HL-60 (cell line): ENCODE results near the gene ALPI.
"Not testable (repeated sequence)": the region's sequence is repeated elsewhere in the genome, so short reads cannot be mapped to it uniquely, and the experiment has no call there.

Source experiments
- DNase-seq, 2 experiments: peaks; one replicate each; pipeline ENCODE4 v3.0.0-alpha.2; 2010 to 2020; ENCODE audit warnings: low read depth in 1 of 2, low spot score in 1 of 2
- H3K27ac ChIP-seq: fragments of 250-450 bp; sonication (Bioruptor Pico); replicated peaks from 2 replicates; pipeline ENCODE4 v1.5.1; 2020; ENCODE audit warnings: mild to moderate bottlenecking, moderate library complexity
- H3K27me3 ChIP-seq: fragments of 250-450 bp; sonication (Bioruptor Pico); 2 replicates; pipeline ENCODE4 v1.5.1; 2021; ENCODE audit warnings: mild to moderate bottlenecking, moderate library complexity; ENCODE audit not compliant: insufficient read depth, poor library complexity, severe bottlenecking
- H3K4me3 ChIP-seq: replicated peaks from 2 replicates; pipeline ENCODE4 v1.5.1; 2011; ENCODE audit warnings: mild to moderate bottlenecking, control low read depth, low read length; ENCODE audit not compliant: insufficient read depth
- GABPA ChIP-seq: IDR thresholded peaks from 2 replicates; pipeline ENCODE4 v1.6.1; 2012; ENCODE audit warnings: low read depth
- POLR2AphosphoS5 ChIP-seq: IDR thresholded peaks from 2 replicates; pipeline ENCODE4 v1.6.1; 2012; ENCODE audit warnings: low read depth
- SPI1 ChIP-seq: IDR thresholded peaks from 2 replicates; pipeline ENCODE4 v1.6.1; 2012; ENCODE audit warnings: low read depth, mild to moderate bottlenecking, borderline replicate concordance
- TF ChIP-seq, protein P1 (sequence below): IDR thresholded peaks from one replicate; pipeline ENCODE4 v1.5.1; 2011; ENCODE audit warnings: low read length, control low read depth, inconsistent platforms; ENCODE audit not compliant: insufficient read depth
- TF ChIP-seq, protein P2 (sequence below): IDR thresholded peaks from 2 replicates; pipeline ENCODE4 v1.6.1; 2012; ENCODE audit warnings: low read depth; ENCODE audit not compliant: insufficient replicate concordance

The ALPI gene

DNA sequence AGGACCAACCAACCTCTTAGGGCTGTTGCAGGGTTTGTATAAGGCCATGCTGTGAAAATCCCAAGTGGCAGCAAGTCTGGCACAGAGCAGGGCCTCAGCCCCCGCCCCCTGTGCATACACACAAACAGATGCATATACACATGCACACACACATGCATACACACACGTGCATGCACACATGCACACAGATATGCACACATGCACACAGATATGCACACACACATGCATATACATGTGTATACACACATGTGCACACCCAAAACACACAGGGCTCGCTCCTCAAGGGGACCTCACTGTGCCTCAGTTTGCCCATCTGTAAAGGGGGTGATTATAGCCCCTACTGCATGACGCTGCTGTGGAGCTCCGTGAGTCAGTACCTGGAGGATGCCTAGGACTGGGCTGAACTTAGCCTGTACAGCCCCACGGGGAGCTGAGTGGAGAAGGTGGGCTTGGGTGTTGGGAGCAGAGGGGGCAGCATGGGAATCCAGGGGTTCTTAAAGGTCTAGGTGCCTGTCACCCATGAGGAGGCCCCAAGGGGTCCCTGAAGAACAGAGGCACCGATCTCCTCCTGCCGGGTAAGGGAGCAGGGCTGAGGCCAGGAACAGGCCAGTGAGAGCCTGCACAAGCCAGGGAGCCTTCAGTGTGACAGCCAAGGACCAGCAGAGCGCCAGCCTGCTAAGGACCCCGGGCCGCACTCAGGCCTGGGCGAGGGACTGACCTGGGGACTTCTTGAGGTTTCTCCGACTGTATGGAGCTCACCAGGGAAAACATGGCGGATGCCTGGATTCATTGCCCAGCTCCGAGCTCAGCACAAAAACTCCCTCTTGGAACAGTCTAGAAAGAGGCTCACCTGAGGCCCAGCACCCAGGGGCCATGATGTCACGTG is 24.0 kb upstream of the ALPI start:
- Histone ChIP-seq H3K27ac (no peak overlapping the region), H3K4me3 (no peak overlapping the region), H3K27me3 (no peaks in the 10 kb centered on the region)
- no peak for TF ChIP-seq GABPA
- TF ChIP-seq, protein P1, sequence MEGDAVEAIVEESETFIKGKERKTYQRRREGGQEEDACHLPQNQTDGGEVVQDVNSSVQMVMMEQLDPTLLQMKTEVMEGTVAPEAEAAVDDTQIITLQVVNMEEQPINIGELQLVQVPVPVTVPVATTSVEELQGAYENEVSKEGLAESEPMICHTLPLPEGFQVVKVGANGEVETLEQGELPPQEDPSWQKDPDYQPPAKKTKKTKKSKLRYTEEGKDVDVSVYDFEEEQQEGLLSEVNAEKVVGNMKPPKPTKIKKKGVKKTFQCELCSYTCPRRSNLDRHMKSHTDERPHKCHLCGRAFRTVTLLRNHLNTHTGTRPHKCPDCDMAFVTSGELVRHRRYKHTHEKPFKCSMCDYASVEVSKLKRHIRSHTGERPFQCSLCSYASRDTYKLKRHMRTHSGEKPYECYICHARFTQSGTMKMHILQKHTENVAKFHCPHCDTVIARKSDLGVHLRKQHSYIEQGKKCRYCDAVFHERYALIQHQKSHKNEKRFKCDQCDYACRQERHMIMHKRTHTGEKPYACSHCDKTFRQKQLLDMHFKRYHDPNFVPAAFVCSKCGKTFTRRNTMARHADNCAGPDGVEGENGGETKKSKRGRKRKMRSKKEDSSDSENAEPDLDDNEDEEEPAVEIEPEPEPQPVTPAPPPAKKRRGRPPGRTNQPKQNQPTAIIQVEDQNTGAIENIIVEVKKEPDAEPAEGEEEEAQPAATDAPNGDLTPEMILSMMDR, result no peak
- TF ChIP-seq SPI1, result no peak
- no peak for TF ChIP-seq POLR2AphosphoS5
- TF ChIP-seq, protein P2, sequence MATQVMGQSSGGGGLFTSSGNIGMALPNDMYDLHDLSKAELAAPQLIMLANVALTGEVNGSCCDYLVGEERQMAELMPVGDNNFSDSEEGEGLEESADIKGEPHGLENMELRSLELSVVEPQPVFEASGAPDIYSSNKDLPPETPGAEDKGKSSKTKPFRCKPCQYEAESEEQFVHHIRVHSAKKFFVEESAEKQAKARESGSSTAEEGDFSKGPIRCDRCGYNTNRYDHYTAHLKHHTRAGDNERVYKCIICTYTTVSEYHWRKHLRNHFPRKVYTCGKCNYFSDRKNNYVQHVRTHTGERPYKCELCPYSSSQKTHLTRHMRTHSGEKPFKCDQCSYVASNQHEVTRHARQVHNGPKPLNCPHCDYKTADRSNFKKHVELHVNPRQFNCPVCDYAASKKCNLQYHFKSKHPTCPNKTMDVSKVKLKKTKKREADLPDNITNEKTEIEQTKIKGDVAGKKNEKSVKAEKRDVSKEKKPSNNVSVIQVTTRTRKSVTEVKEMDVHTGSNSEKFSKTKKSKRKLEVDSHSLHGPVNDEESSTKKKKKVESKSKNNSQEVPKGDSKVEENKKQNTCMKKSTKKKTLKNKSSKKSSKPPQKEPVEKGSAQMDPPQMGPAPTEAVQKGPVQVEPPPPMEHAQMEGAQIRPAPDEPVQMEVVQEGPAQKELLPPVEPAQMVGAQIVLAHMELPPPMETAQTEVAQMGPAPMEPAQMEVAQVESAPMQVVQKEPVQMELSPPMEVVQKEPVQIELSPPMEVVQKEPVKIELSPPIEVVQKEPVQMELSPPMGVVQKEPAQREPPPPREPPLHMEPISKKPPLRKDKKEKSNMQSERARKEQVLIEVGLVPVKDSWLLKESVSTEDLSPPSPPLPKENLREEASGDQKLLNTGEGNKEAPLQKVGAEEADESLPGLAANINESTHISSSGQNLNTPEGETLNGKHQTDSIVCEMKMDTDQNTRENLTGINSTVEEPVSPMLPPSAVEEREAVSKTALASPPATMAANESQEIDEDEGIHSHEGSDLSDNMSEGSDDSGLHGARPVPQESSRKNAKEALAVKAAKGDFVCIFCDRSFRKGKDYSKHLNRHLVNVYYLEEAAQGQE, result no peak
- no peak for DNase-seq

DNA sequence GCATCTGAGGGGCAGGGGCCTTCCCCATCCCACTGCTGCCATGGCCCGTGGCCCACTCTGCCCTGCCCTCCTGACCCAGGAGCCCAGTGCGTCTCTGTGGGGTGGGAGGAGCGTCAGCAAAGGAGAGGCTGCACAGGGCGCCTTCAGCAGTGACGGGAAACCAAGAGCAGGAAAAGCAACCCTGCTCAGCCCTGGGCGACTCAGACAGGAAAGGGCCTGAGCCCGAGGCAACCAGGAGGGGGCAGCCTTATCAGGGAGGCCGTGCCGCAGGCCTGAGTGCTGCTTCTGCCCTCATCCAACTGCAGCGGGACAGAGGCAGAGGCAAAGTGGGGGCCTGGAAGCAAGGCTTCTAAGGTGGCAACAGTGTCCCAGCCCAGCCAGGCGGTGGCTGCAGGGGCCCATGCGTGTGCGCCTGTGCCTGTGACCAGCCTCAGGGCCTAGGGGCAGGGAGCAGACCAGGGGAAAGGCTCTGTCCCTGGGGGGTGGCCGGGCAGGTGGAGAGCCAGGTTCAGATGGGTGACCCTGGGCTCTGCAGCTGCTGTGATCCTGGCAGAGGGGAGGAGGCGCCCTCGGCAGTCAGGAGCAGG is 23.3 kb upstream of the ALPI start:
- DNase-seq, result no peak
- H3K27me3 ChIP-seq, result no peaks in the 10 kb centered on the region

DNA sequence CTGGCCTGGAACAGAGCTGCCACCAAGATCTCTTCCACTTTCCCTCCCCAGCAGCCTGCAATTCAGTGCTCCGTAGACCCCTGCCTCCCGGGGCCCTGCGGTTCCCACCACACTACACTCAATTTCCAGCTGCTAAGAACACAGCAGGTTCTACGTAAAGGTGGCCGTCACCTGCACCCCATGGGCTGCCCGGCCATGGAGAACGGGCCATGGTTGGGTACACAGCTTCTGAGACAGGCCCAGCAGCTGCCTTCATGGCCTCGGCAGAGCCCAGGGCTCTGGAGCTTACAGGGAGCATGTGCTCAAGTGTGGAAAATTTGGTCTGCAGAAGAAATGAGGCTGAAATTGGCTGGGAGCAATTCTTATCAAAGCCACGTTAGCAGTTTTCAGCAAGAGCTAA is 22.3 kb upstream of the ALPI start:
- H3K27me3 ChIP-seq, H3K4me3 ChIP-seq, H3K27ac ChIP-seq, DNase-seq: not testable (repeated sequence)

More for the DNA sequence above, 23.3 kb upstream of the ALPI start:
- H3K27ac ChIP-seq, result no peak overlapping the region
- TF ChIP-seq, protein P1, result peak; percentile 0
- TF ChIP-seq POLR2AphosphoS5, result no peak
- no peak overlapping the region for H3K4me3 ChIP-seq

DNA sequence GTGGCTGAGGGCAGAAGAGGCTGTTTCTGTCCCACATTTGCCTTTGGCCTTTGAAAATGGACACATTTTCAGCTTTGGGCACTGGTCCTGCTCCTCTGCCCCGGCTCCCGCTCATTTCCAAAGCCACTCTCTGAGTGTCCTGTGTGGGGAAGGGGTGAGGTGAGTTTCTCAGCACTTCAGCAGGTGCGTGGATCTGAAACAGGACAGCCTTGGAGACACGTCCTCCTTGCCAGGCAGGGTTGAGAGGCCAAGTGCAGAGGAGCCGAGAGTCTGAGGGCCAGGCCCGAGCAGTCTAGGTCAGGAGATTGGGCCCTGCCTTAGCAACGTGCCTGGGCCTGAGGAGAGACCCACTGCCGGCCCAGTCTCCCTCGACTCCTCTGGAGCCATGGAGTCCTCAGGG is 21.9 kb upstream of the ALPI start:
- TF ChIP-seq GABPA (no peak), POLR2AphosphoS5 (no peak), SPI1 (no peak)
- TF ChIP-seq, protein P2, result no peak
- TF ChIP-seq, protein P1, result no peak
- no peak overlapping the region for H3K4me3 ChIP-seq
- no peak overlapping the region for H3K27ac ChIP-seq
- no peak for DNase-seq
- no peaks in the 10 kb centered on the region for H3K27me3 ChIP-seq
